ENCODE data around the gene PMEL.
"Not testable (repeated sequence)": the region's sequence is repeated elsewhere in the genome, so short reads cannot be mapped to it uniquely, and the experiment has no call there.

PMEL gene

GRCh38 chr12:55982319-55982936 is 16.6 kb upstream of the PMEL start:
- no peak for DNase-seq

GRCh38 chr12:55981882-55982281 is 16.0 kb upstream of the PMEL start:
- DNase-seq = not testable (repeated sequence)

GRCh38 chr12:55979069-55979468 is 13.2 kb upstream of the PMEL start:
- no peak for DNase-seq

- DNase-seq = no peak
Measured at GRCh38 chr12:55978393-55978792, 12.6 kb upstream of the PMEL start.

- DNase-seq = no peak
Measured at GRCh38 chr12:55974308-55974730, 8.5 kb upstream of the PMEL start.

- peak; percentile 99 for DNase-seq
Measured at GRCh38 chr12:55973599-55974307, 7.9 kb upstream of the PMEL start, which contains the start of gene RAB5B. RAB5B (plus strand) TSS chr12:55974078; CDS start chr12:55986961, 12,883 bp downstream.

- DNase-seq = no peak
Measured at GRCh38 chr12:55972911-55973598, 7.2 kb upstream of the PMEL start.

- no peak for DNase-seq
Measured at GRCh38 chr12:55972456-55972855, 6.6 kb upstream of the PMEL start.

GRCh38 chr12:55972042-55972441 is 6.2 kb upstream of the PMEL start:
- no peak for DNase-seq

GRCh38 chr12:55970775-55971174 is 4.9 kb upstream of the PMEL start:
- DNase-seq = no peak

GRCh38 chr12:55969356-55969755 is 3.5 kb upstream of the PMEL start:
- DNase-seq = no peak

- peak; percentile 68 for DNase-seq
Measured at GRCh38 chr12:55966408-55967281, 803 bp upstream of the PMEL start, which contains the start of gene CDK2. CDK2 (plus strand) TSS chr12:55966830; CDS start chr12:55967009, 179 bp downstream.

GRCh38 chr12:55965240-55965639 is 602 bp downstream of the PMEL start:
- DNase-seq = no peak

- DNase-seq = no peak
Measured at GRCh38 chr12:55963760-55964159, 2.1 kb downstream of the PMEL start.

- no peak for DNase-seq
Measured at GRCh38 chr12:55957106-55957859, 8.6 kb downstream of the PMEL start.

- DNase-seq = no peak
Measured at GRCh38 chr12:55955800-55956508, 9.9 kb downstream of the PMEL start.

GRCh38 chr12:55955344-55955743 is 10.5 kb downstream of the PMEL start:
- DNase-seq = no peak

GRCh38 chr12:55946553-55946952 is 19.3 kb downstream of the PMEL start:
- DNase-seq = no peak

- DNase-seq = no peak
Measured at GRCh38 chr12:55942577-55943136, 23.2 kb downstream of the PMEL start.

GRCh38 chr12:55942055-55942454 is 23.8 kb downstream of the PMEL start:
- DNase-seq = no peak

Measured in SHP77 treated with DMSO at 0.1 percent for 48 hours (cell line).